DOHH2 (cell line): ENCODE measurements around the gene APOD.

Experiments used
- H3F3A ChIP-seq: fragments of 200-600 bp; sonication (generic), shearing (Covaris generic); 2 replicates; pipeline ENCODE4 v1.6.0; 2016; ENCODE audit warnings: antibody characterized with exemption, mild to moderate bottlenecking; ENCODE audit not compliant: control insufficient read depth, insufficient read depth
- H3K27ac ChIP-seq: fragments of 200-600 bp; sonication (generic); 2 replicates; pipeline ENCODE4 v1.5.1; 2014; ENCODE audit warnings: low read depth, mild to moderate bottlenecking, low read length, moderate library complexity
- H3K27me3 ChIP-seq: fragments of 200-600 bp; sonication (generic); 2 replicates; pipeline ENCODE4 v1.6.1; 2014; ENCODE audit warnings: mild to moderate bottlenecking, low read length, mixed read lengths; ENCODE audit not compliant: control insufficient read depth
- H3K36me3 ChIP-seq: fragments of 200-600 bp; sonication (generic); 2 replicates; pipeline ENCODE4 v1.6.1; 2014; ENCODE audit warnings: mild to moderate bottlenecking, low read length, moderate library complexity, mixed read lengths; ENCODE audit not compliant: control insufficient read depth
- H3K4me1 ChIP-seq: fragments of 200-600 bp; sonication (generic); 2 replicates; pipeline ENCODE4 v1.6.1; 2014; ENCODE audit warnings: mild to moderate bottlenecking, low read length, mixed read lengths; ENCODE audit not compliant: control insufficient read depth
- H3K4me2 ChIP-seq: fragments of 200-600 bp; sonication (generic); 2 replicates; pipeline ENCODE4 v1.6.0; 2014; ENCODE audit warnings: mild to moderate bottlenecking, low read length, moderate library complexity
- H3K4me3 ChIP-seq: fragments of 200-600 bp; sonication (generic); 2 replicates; pipeline ENCODE4 v1.5.1; 2014; ENCODE audit warnings: mild to moderate bottlenecking, low read length, mixed read lengths
- H3K79me2 ChIP-seq: fragments of 200-600 bp; sonication (generic); 2 replicates; pipeline ENCODE4 v1.6.1; 2014; ENCODE audit warnings: mild to moderate bottlenecking, low read length, mixed read lengths; ENCODE audit not compliant: control insufficient read depth
- H3K9me2 ChIP-seq: fragments of 200-600 bp; sonication (generic); replicated peaks from 2 replicates; pipeline ENCODE4 v1.6.1; 2014; ENCODE audit warnings: mild to moderate bottlenecking, low read length, mixed read lengths; ENCODE audit not compliant: control insufficient read depth
- H3K9me3 ChIP-seq: fragments of 200-600 bp; sonication (generic); 2 replicates; pipeline ENCODE4 v1.6.1; 2014; ENCODE audit warnings: antibody characterized with exemption, low read length, mixed read lengths; ENCODE audit not compliant: control insufficient read depth, insufficient read depth
- H4K20me1 ChIP-seq: fragments of 200-600 bp; sonication (generic); 2 replicates; pipeline ENCODE4 v1.6.0; 2014; ENCODE audit warnings: low read depth, mild to moderate bottlenecking, antibody characterized with exemption, low read length, moderate library complexity; ENCODE audit not compliant: control insufficient read depth, insufficient read depth
- EZH2phosphoT487 ChIP-seq: fragments of 200-600 bp; sonication (generic); IDR thresholded peaks from 2 replicates; pipeline ENCODE4 v1.6.1; 2017; ENCODE audit warnings: borderline replicate concordance, mild to moderate bottlenecking, antibody characterized with exemption, low read length, moderate library complexity, mixed read lengths
- TF ChIP-seq, protein P1 (sequence below): fragments of 200-600 bp; sonication (generic); IDR thresholded peaks from one replicate; pipeline ENCODE4 v1.5.1; 2014; ENCODE audit warnings: antibody characterized with exemption, mild to moderate bottlenecking, low read depth, low read length; ENCODE audit not compliant: poor library complexity, severe bottlenecking

Gene APOD

DNA sequence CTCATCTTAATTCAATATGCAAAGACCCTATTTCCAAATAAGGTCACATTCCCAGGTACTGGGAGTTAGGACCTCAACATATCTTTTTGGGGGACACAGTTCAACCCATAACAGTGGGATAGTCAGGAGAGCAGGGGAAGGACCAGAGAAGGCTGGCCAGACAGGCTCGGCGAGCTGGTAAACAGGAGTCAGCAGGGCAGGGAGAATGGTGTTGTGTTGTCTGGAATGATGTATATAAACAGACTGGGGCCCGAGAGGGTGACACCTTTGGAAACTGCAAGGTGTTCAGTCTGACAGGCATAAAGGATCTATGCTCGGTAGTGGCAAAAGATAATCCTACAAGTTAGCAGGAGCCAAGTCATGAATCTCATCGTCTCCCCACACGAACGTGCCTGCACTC, 30.5 kb downstream of the APOD start:
- Histone ChIP-seq H3F3A (no peaks in the 10 kb centered on the region), H3K36me3 (no peaks in the 10 kb centered on the region), H3K9me2 (no peaks in the 10 kb centered on the region), H3K27ac (no peak overlapping the region), H3K4me3 (no peak overlapping the region), H3K4me2 (no peak overlapping the region), H4K20me1 (no peaks in the 10 kb centered on the region), H3K9me3 (no peaks in the 10 kb centered on the region), H3K27me3 (0 out of 2 replicates have a peak, but pooled peaks cover 3% of the 10 kb centered on the region), H3K4me1 (peaks cover 12% of the 10 kb centered on the region), H3K79me2 (no peaks in the 10 kb centered on the region)
- TF ChIP-seq, protein P1, sequence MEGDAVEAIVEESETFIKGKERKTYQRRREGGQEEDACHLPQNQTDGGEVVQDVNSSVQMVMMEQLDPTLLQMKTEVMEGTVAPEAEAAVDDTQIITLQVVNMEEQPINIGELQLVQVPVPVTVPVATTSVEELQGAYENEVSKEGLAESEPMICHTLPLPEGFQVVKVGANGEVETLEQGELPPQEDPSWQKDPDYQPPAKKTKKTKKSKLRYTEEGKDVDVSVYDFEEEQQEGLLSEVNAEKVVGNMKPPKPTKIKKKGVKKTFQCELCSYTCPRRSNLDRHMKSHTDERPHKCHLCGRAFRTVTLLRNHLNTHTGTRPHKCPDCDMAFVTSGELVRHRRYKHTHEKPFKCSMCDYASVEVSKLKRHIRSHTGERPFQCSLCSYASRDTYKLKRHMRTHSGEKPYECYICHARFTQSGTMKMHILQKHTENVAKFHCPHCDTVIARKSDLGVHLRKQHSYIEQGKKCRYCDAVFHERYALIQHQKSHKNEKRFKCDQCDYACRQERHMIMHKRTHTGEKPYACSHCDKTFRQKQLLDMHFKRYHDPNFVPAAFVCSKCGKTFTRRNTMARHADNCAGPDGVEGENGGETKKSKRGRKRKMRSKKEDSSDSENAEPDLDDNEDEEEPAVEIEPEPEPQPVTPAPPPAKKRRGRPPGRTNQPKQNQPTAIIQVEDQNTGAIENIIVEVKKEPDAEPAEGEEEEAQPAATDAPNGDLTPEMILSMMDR = no peak
- no peak for TF ChIP-seq EZH2phosphoT487

DNA sequence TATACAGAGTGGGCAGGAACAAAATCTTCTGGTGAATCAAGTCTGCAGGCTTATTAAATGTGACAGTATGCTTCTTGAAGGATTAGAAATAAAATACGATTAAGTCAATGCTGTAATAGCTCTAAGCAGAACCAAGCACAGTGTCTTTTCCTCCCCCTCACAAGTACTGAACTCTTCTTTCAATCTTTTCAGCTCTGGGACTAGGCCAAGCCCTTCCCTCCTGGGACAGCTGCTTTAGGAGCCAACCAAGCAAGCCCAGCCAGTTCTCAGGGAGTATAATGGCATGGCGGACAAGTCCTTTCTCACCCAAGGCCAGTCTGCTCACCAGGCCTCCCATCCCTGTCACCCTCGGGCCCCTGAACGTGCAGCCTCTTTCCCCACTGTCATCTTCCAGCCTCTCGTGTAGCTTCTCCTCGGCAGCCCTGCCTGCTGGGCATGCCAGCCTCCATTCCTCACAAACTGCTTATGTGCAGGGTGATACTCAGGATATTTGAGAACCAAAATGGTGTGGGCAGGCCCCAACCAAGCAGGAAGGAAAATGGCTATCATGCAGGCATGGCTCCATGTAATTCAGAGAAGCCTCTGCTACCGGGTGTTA, 32.3 kb downstream of the APOD start:
- Histone ChIP-seq H3K79me2 (no peaks in the 10 kb centered on the region), H3K27ac (no peak overlapping the region), H3K36me3 (no peaks in the 10 kb centered on the region), H3K4me3 (no peak overlapping the region), H3F3A (no peaks in the 10 kb centered on the region), H3K4me2 (no peak overlapping the region), H3K9me2 (no peaks in the 10 kb centered on the region), H3K9me3 (no peaks in the 10 kb centered on the region), H3K4me1 (peaks cover 12% of the 10 kb centered on the region), H4K20me1 (no peaks in the 10 kb centered on the region), H3K27me3 (peaks cover 8% of the 10 kb centered on the region)
- TF ChIP-seq EZH2phosphoT487 = no peak
- TF ChIP-seq, protein P1 = no peak

DNA sequence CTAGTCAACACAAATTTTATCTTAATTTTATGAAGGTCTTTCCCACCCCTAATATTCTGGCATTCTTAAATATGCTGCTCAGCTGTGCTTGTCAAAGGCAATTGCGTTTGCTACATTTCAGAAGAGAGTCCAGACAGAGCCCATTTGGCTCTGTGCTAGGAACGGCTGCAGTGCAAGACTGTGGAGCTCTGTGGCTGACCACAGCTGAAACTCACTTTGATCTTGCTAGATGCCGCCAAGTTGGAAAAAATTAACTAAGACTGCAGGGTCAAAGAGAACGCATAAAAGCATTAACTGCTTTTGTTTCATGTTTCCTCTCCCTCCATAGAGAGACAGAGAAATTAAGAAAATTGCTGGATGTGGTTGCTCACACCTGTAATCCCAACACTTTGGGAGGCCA, 33.0 kb downstream of the APOD start:
- H3K4me3 ChIP-seq = no peak overlapping the region
- peaks cover 14% of the 10 kb centered on the region for H3K4me1 ChIP-seq
- TF ChIP-seq, protein P1 = no peak
- no peaks in the 10 kb centered on the region for H3K9me3 ChIP-seq
- H3K9me2 ChIP-seq = no peaks in the 10 kb centered on the region
- no peaks in the 10 kb centered on the region for H3K36me3 ChIP-seq
- H3K27ac ChIP-seq = no peak overlapping the region
- H3F3A ChIP-seq = no peaks in the 10 kb centered on the region
- H3K79me2 ChIP-seq = no peaks in the 10 kb centered on the region
- H4K20me1 ChIP-seq = no peaks in the 10 kb centered on the region
- peaks cover 9% of the 10 kb centered on the region for H3K27me3 ChIP-seq
- no peak overlapping the region for H3K4me2 ChIP-seq
